ENCODE measurements around the gene TRAM2. TPM values are rescaled to one million over a fixed set of nuclear protein-coding genes. Genes with fewer than 3 reads are reported as not detected.

TRAM2 gene
- total and polyA plus RNA-seq, 9 of the 15 experiments (the other 6 are each of a cell fraction or from before 2014, with no cell fraction given), result 2.6 to 13.3 (median 8.9) TPM

DNA sequence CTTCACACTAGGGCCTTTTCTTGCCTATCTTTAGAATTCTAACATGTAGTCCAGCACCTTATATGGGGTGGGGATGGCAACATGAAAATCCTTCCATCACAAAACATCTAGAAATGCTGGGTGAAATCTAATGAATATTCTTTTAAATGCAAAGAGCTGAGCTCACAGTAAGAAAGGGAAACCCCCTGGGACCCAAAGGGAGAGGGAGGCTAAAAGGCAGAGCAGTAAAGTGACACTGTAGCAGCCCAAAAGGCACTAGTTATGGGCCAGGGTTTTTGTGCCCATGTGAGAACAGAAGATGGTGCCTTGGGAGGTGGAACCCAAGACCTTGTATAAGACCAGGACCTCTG is 66.7 kb downstream of the TRAM2 start (continued):
- TF ChIP-seq, protein P1, sequence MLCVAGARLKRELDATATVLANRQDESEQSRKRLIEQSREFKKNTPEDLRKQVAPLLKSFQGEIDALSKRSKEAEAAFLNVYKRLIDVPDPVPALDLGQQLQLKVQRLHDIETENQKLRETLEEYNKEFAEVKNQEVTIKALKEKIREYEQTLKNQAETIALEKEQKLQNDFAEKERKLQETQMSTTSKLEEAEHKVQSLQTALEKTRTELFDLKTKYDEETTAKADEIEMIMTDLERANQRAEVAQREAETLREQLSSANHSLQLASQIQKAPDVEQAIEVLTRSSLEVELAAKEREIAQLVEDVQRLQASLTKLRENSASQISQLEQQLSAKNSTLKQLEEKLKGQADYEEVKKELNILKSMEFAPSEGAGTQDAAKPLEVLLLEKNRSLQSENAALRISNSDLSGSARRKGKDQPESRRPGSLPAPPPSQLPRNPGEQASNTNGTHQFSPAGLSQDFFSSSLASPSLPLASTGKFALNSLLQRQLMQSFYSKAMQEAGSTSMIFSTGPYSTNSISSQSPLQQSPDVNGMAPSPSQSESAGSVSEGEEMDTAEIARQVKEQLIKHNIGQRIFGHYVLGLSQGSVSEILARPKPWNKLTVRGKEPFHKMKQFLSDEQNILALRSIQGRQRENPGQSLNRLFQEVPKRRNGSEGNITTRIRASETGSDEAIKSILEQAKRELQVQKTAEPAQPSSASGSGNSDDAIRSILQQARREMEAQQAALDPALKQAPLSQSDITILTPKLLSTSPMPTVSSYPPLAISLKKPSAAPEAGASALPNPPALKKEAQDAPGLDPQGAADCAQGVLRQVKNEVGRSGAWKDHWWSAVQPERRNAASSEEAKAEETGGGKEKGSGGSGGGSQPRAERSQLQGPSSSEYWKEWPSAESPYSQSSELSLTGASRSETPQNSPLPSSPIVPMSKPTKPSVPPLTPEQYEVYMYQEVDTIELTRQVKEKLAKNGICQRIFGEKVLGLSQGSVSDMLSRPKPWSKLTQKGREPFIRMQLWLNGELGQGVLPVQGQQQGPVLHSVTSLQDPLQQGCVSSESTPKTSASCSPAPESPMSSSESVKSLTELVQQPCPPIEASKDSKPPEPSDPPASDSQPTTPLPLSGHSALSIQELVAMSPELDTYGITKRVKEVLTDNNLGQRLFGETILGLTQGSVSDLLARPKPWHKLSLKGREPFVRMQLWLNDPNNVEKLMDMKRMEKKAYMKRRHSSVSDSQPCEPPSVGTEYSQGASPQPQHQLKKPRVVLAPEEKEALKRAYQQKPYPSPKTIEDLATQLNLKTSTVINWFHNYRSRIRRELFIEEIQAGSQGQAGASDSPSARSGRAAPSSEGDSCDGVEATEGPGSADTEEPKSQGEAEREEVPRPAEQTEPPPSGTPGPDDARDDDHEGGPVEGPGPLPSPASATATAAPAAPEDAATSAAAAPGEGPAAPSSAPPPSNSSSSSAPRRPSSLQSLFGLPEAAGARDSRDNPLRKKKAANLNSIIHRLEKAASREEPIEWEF (CRISPR knock-in tag; IDR thresholded peaks at IDR 0.05), result no peak

DNA sequence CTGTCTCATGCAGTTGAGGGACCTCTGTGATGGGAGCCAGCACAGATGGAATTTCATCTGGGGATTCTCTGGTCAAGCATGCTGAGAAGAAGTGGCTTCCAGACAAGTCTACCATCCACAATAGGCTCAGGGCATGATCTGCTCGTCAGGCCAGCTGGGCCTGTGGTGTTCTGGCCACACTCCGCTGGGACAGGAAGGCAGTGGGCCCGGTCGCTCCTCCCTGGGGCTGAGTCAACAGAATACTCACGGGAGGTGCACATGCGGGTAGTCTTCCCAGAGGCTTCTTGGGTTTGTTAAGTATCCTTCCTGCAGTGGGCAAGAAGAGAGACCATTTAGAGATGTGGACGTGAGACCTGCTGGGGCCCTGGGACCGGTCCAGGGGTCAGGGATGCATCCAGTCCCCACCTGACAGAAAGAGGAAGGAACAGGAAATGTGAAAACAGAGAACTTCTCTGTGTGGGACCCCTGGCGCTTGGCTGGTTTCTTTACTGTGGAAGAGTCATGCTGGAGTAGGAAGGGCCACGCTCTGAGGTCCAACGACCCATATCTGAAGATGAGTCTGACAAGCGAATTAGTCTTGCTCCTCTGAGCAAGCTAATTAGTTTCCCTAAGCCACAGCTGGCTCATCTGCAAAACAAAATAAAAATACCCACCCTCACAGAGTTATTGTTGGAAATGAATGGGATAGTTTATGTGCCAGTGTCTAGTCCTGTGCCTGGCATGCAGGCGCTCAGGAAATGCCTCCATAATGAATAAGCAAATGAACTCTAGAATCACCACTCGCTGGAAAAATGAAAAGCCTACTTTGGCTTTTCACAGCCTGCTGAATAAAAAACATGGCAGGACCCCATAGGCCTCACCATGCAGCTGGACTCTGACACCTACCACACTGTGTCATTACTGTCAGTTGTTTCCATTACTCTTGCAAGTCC is 67.3 kb downstream of the TRAM2 start:
- no peak for ATAC-seq
- H3K9ac ChIP-seq (ENCODE audit: insufficient read depth in 1 of 2, low read depth in 2 of 2, low read length in 2 of 2), result no peak overlapping the region
- no peaks in the 10 kb centered on the region for H3K9me1 ChIP-seq (ENCODE audit: control insufficient read depth, insufficient read depth, low read length)
- in situ Hi-C loops (cut with MboI) (no loop called here), intact Hi-C loops (cut with micrococcal nuclease) (loop anchor here (10.0 kb wide), 1 partner anchor 225 kb away; the partner anchor contains the start of gene MCM3)
- no peak overlapping the region for H2AFZ ChIP-seq (ENCODE audit: low read depth, low read length)
- no peak for FAIRE-seq
- H3K79me2 ChIP-seq (ENCODE audit: control insufficient read depth, insufficient read depth, low read length), result no peaks in the 10 kb centered on the region
- no peaks in the 10 kb centered on the region for H3K27me3 ChIP-seq (ENCODE audit: control insufficient read depth in 2 of 2, insufficient read depth in 2 of 2, low read length in 2 of 2)
- H4K20me1 ChIP-seq (replicated peaks; ENCODE audit: control insufficient read depth, insufficient read depth, low read length), result no peaks in the 10 kb centered on the region
- ChIA-PET CTCF (ENCODE audit: low intra/inter-chr PET ratio) (no interaction called here), POLR2A (interaction anchor here (1.0 kb wide), 1 partner anchor 105 kb away, joined by 3 read pairs; no protein-coding TSS in a partner anchor)
- H3K36me3 ChIP-seq (ENCODE audit: control insufficient read depth, insufficient read depth, low read length), result peaks cover 68% of the 10 kb centered on the region; the same call in 2 of the 3 replicates
- no peak overlapping the region for H3K27ac ChIP-seq (ENCODE audit: extremely low read depth, low read depth, low read length)
- no TSS peak for BruUV-seq (replicated peaks)
- no peak overlapping the region for H3K4me3 ChIP-seq
- DNase-seq (ENCODE audit: extremely low read depth in 1 of 4, low spot score in 3 of 4), result no peak
- TF ChIP-seq, protein P2, sequence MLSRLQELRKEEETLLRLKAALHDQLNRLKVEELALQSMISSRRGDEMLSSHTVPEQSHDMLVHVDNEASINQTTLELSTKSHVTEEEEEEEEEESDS (CRISPR knock-in tag; IDR thresholded peaks at IDR 0.05), result no peak
- no peak for TF ChIP-seq STAT5A (IDR thresholded peaks at IDR 0.05; ENCODE audit: borderline replicate concordance, low read length)
- TF ChIP-seq CAMTA2 (CRISPR knock-in tag; conservative IDR thresholded peaks at IDR 0.05), result no peak
- no peak overlapping the region for H3K4me2 ChIP-seq (ENCODE audit: insufficient read depth, low read length)
- 78% methylated on average over 13 of the region's 14 CpGs for WGBS (ENCODE audit: insufficient coverage, low coverage, missing lambda C conversion rate)
- no peaks in the 10 kb centered on the region for H3K9me3 ChIP-seq (replicated peaks; ENCODE audit: control insufficient read depth, insufficient read depth, low read depth, low read length)
- H3K4me1 ChIP-seq (replicated peaks in 1 of 2; ENCODE audit: control insufficient read depth in 2 of 2, insufficient read depth in 2 of 2, low read length in 2 of 2), result peaks cover 42 to 45% of the 10 kb centered on the region in 2 experiments
